ENCODE results near the gene ARPC4.

Gene ARPC4

GRCh38 chr3:9787714-9788113, 5.2 kb upstream of the ARPC4 start:
- no peak overlapping the region for H3K27ac ChIP-seq
- no peak for DNase-seq (ENCODE audit: low read depth, low spot score)

DNA sequence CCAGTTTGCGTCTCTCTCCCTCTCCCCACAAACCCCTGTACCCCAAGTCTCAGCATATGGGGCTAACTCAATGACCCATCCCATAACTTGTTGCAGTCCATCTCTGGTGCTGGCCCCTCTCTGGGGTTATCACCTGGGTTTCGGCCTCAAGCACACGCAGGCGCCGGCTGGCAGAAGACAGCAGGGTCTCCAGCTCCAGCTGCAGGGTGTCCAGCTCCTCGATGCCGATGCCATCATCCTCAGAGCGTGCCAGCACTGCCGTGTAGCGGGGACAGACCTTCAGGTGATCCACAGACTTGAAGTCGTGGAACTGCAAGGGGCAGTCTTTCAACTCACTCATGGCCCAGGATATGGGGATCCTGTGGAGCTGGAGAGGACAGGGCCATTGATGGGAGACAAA, 1.8 kb upstream of the ARPC4 start:
- no peak for DNase-seq (ENCODE audit: low read depth, low spot score)
- peak overlapping the region; percentile 86 for H3K27ac ChIP-seq

GRCh38 chr3:9791790-9792404, 985 bp upstream of the ARPC4 start:
- peak overlapping the region; percentile 86 for H3K27ac ChIP-seq
- DNase-seq (ENCODE audit: low read depth, low spot score): no peak

- no peak for DNase-seq (ENCODE audit: low read depth, low spot score)
Measured at GRCh38 chr3:9793161-9793781, 389 bp downstream of the ARPC4 start.

GRCh38 chr3:9794400-9794799, 1.5 kb downstream of the ARPC4 start:
- H3K27ac ChIP-seq: no peak overlapping the region
- no peak for DNase-seq (ENCODE audit: low read depth, low spot score)

More at GRCh38 chr3:9793161-9793781, 389 bp downstream of the ARPC4 start:
- peak overlapping the region; percentile 86 for H3K27ac ChIP-seq

DNA sequence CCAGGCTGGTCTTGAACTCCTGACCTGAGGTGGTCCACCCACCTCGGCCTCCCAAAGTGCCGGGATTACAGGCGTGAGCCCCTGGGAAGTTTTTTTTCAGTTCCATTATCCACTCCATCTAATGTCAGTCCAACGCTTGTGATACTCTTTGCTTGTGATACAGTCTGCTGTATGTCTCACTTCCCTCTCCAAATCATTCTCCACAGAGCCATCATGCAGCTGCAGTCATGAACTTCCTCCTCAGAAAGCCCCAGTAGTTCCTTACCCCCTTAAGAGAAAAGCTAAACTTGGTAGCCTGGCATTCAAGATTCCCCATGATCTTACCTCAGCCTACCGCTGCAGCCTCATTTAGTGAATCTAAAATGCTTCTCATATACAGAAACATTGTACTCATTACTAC, 2.3 kb downstream of the ARPC4 start:
- H3K27ac ChIP-seq: no peak overlapping the region
- no peak for DNase-seq (ENCODE audit: low read depth, low spot score)

DNA sequence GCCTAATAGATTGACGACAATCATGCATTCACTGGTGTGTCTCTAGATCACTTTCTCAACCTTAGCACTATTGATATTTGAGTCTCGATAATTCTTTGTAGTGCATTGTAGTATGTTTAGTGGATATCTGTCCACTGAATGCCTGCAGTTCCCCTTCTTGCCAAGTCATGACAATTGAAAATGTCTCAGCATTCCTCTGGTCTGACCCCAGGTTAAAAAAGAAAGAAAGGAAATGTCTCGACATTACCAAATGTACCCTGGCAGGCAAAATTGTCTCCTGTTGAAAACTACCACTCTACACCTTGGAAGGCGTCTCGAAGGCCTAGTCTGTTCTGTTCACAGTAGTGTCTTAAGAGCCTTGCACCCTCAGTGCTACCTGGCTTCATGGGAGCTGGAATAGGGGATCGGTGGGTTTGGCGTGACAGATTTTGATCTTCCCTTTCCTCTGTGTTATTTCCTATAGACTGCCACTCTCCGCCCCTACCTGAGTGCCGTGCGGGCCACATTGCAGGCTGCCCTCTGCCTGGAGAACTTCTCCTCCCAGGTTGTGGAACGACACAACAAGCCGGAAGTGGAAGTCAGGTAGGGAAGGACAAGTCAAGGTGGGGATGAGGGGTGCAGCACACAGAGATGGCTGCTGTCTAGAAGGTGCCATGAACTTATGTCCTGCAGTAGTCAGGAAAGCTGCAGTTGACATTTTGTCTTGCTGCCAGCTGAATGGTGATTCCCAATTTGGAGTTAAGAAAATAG, 4.5 kb downstream of the ARPC4 start:
- DNase-seq (ENCODE audit: low read depth, low spot score): no peak
- no peak overlapping the region for H3K27ac ChIP-seq

GRCh38 chr3:9800529-9800928, 7.6 kb downstream of the ARPC4 start:
- DNase-seq (ENCODE audit: low read depth, low spot score): no peak
- H3K27ac ChIP-seq: no peak overlapping the region

DNA sequence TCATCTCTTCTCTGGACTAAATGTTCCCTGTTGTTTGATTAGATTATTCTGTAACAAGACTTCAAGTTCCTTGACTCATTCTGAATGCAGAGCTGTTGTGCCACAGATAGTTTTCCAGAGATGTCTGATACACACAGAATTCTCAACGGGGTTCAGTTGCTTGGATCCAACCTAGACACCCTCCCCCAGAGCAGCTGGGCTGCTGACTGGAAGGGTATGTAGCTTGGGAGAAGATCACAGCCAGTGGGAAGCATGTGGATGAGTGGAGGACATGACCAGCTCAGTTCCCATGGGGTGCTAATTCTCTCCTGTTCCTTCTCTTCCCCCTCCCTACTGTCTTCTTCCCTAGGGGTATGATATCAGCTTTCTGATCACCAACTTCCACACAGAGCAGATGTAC, 10.6 kb downstream of the ARPC4 start:
- no peak overlapping the region for H3K27ac ChIP-seq
- no peak for DNase-seq (ENCODE audit: low read depth, low spot score)

DNA sequence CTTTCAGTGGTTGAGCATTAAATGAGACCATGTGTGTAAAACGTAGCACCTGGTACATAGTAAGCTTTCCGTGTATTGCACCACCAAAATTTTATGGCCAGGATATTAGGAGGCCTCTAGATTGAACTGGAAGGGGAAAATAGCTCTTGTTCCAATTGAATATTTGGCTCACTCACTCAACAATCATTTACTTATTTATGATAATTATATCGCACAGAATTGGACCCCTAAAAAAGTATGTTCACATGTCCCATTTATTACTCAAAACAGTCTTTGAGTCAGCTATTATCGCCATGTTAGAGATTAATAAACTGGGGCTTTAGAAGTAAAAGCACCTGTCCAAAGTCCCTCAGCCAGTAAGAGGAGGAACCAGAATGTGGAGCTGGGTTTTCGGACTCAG, 12.1 kb downstream of the ARPC4 start:
- H3K27ac ChIP-seq: no peak overlapping the region
- no peak for DNase-seq (ENCODE audit: low read depth, low spot score)

DNA sequence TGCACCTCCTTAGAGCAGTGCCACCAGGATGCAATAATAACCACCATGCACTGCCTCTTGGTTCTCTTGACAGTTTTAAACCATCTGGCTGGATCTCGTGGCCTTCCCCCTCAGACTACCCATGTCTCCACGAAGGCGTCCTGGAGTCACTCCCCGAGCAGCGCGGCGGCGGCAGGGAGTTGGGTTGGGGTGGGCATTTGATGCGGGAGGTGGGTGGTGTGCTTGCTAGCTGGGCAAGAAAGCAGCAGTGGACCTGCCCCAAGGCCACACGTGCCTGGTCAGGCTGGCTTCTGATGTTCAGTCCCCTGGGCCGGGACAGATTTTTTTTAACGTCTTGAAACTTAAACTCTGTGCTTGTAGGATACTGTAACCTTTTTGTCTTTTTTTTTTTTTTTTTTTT, 13.3 kb downstream of the ARPC4 start:
- H3K27ac ChIP-seq: no peak overlapping the region
- no peak for DNase-seq (ENCODE audit: low read depth, low spot score)

DNA sequence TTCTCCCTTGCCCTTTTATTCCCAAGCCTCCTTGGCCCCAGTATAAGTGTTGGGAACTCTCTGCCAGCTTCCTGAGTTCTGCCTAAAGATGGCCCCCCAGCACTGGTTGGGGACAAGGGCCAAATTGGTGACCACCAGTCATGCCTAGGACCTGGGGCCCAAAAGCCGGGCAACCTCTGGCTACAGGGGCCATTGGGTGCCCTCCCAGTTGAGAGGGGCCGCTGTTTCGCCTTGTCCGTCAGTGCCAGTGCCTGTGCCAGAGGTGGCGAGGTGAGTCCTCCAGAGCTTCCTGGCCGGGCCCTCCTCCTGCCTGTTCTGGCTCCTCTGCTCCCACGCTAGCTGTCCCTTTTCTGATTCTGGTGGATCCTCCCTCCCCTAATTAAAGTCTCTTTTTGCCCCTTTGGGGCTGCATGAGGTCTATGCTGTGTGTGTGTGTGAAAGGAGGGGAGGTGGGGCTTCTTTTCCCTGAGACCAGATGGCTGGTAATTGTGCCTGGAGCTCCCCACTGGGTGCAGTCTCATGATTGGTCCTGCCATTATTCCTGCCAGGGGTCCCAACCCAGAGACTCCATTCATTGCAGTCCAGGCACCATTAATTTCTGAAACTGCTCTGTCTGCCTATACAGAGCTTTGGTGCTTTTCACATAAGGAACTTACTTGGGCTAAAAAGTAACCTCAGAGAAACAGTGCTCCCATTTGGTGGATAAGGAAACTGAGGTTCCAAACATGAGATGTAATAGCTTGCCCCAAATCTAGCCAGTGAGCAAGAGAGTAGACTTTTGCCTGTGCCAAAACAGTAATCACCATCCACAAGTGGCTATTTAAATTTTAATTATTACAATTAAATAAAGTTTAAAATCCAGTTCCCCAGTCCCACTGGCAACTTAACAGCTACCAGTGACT, 14.1 kb downstream of the ARPC4 start:
- peak overlapping the region; percentile 72 for H3K27ac ChIP-seq
- DNase-seq (ENCODE audit: low read depth, low spot score): no peak

GRCh38 chr3:9807981-9808344, 15.1 kb downstream of the ARPC4 start:
- peak overlapping the region; percentile 72 for H3K27ac ChIP-seq

GRCh38 chr3:9808345-9809037, 15.6 kb downstream of the ARPC4 start:
- peak overlapping the region; percentile 72 for H3K27ac ChIP-seq
- DNase-seq (ENCODE audit: low read depth, low spot score): no peak

More at GRCh38 chr3:9807981-9808344, 15.1 kb downstream of the ARPC4 start:
- DNase-seq (ENCODE audit: low read depth, low spot score): no peak

GRCh38 chr3:9809239-9809614, 16.3 kb downstream of the ARPC4 start:
- peak overlapping the region; percentile 72 for H3K27ac ChIP-seq

GRCh38 chr3:9809615-9810432, 16.9 kb downstream of the ARPC4 start, which contains the start of gene TTLL3:
TSS of gene TTLL3 (plus strand) at chr3:9810262. CDS start at chr3:9810662, 400 bp downstream.
- DNase-seq (ENCODE audit: low read depth, low spot score): no peak
- H3K27ac ChIP-seq: peak within 1 kb of the TSS; percentile 72

More at GRCh38 chr3:9809239-9809614, 16.3 kb downstream of the ARPC4 start:
- DNase-seq (ENCODE audit: low read depth, low spot score): no peak

DNA sequence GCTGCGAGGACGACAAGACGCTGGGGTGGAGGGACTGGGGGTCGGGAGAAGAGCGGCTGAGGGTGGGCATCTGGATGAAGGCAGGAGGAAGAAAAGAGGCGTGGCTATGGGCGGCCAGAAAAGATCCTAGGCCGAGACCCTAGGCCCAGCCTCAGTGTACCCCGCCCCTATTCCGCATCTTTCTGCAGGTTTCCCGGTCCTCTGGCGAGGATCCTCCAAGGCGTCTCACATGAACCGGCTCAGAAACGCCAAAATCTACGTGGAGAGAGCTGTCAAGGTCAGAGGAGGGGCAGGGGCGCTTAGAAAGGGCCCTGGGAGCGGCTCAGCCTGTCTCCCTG, 17.5 kb downstream of the ARPC4 start:
- peak overlapping the region; percentile 72 for H3K27ac ChIP-seq
- DNase-seq (ENCODE audit: low read depth, low spot score): no peak

DNA sequence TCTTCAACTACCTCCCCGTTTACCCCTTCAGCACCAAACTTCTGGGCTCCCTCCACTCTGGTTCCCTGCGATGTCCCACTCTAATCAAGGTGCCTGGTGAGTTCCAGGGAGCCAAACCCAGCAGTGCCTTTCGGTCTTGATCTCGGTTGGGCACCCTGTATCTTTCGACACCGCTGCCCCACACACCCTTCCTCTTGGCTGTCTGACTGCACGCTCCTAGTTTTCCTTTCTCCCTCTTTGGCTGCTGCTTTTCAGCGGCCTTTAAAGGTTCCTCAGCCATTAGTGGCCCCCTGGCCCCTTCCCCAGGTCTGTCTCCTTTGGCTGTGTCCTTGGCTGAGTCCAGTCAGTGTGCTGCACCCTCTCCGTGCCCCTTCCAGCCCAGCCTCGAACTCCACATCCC, 18.0 kb downstream of the ARPC4 start:
- no peak overlapping the region for H3K27ac ChIP-seq
- DNase-seq (ENCODE audit: low read depth, low spot score): no peak

DNA sequence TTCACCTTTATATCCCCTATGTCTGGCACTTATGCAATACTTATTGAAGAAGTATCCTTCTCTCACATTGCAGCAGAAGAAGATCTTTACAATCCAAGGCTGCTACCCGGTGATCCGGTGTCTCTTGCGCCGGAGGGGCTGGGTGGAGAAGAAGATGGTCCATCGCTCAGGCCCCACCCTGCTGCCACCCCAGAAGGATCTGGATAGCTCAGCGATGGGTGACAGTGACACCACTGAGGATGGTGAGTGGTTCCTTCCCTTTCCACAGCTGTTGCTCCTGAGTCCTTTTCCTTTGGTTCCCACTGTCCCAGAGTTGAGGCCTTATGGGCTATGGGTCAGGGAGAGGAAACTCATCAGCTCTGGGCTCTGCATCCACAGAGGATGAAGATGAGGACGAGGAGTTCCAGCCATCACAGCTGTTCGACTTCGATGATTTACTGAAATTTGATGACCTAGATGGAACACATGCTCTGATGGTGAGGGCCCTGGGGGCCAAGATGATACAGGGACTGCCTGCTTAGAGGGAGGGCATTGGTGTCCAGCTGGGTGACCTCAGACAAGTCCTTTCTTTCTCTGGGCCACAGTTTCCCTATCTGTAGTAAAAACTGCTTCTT, 20.1 kb downstream of the ARPC4 start:
- H3K27ac ChIP-seq: no peak overlapping the region
- no peak for DNase-seq (ENCODE audit: low read depth, low spot score)

All from epithelial cell of prostate (primary cell).